ENCODE data around the gene ADTRP.

Gene ADTRP

GRCh38 chr6:11685481-11686093 lies 93.0 kb downstream of the ADTRP start (continued):
- TF ChIP-seq FEZF1 (tag by site-specific recombination; IDR thresholded peaks at IDR 0.05) (no peak), ZSCAN18 (tag by site-specific recombination; IDR thresholded peaks at IDR 0.05) (no peak), ZSCAN5A (tag by site-specific recombination; IDR thresholded peaks at IDR 0.05) (no peak), ZNF239 (tag by site-specific recombination; IDR thresholded peaks at IDR 0.05) (no peak), ZNF585B (tag by site-specific recombination; IDR thresholded peaks at IDR 0.05) (no peak), ZNF830 (tag by site-specific recombination; IDR thresholded peaks at IDR 0.05; ENCODE audit: low read depth) (no peak), ZNF112 (tag by site-specific recombination; IDR thresholded peaks at IDR 0.05) (no peak), ZNF785 (tag by site-specific recombination; IDR thresholded peaks at IDR 0.05) (no peak), ZNF473 (tag by site-specific recombination; IDR thresholded peaks at IDR 0.05) (no peak), ZNF701 (tag by site-specific recombination; IDR thresholded peaks at IDR 0.05) (no peak), ZBTB49 (tag by site-specific recombination; IDR thresholded peaks at IDR 0.05; ENCODE audit: low read depth) (no peak), ELK4 (IDR thresholded peaks at IDR 0.05; ENCODE audit: borderline replicate concordance, low read depth, low read length) (no peak), WT1 (tag by site-specific recombination; IDR thresholded peaks at IDR 0.05) (peak; percentile 22; the same call in 1 of the 2 replicates), ZNF692 (tag by site-specific recombination; IDR thresholded peaks at IDR 0.05) (peak; percentile 26; the same call in 1 of the 2 replicates), ZNF174 (tag by site-specific recombination; IDR thresholded peaks at IDR 0.05) (no peak), EGR2 (tag by site-specific recombination; IDR thresholded peaks at IDR 0.05; ENCODE audit: low read depth) (no peak), ZSCAN4 (tag by site-specific recombination; IDR thresholded peaks at IDR 0.05) (no peak), AEBP2 (tag by site-specific recombination; IDR thresholded peaks at IDR 0.05; ENCODE audit: borderline replicate concordance) (no peak), ZNF555 (tag by site-specific recombination; conservative IDR thresholded peaks at IDR 0.05) (no peak), ZIC2 (tag by site-specific recombination; IDR thresholded peaks at IDR 0.05) (no peak), PRDM4 (tag by site-specific recombination; IDR thresholded peaks at IDR 0.05) (no peak), ZFP37 (tag by site-specific recombination; IDR thresholded peaks at IDR 0.05) (peak; percentile 31; the same call in 1 of the 2 replicates), KLF10 (tag by site-specific recombination; IDR thresholded peaks at IDR 0.05) (peak; percentile 70), ZBTB8A (tag by site-specific recombination; IDR thresholded peaks at IDR 0.05) (no peak), ZNF768 (tag by site-specific recombination; IDR thresholded peaks at IDR 0.05) (no peak), ZNF629 (tag by site-specific recombination; IDR thresholded peaks at IDR 0.05) (peak; percentile 87), ZNF23 (tag by site-specific recombination; IDR thresholded peaks at IDR 0.05; ENCODE audit: borderline replicate concordance) (no peak)

Data from HEK293 (cell line).